H9 (cell line): Measurements from ENCODE around the gene TFB1M. TPM values are rescaled to one million over a fixed set of nuclear protein-coding genes. Genes with fewer than 3 reads are reported as not detected.

Experiments
- DNase-seq: peaks from one replicate; pipeline ENCODE4 v3.0.0-alpha.2; 2017
- H2AFZ ChIP-seq: one replicate; pipeline ENCODE4 v1.6.1; 2013; ENCODE audit warnings: mild to moderate bottlenecking, low read length, control low read depth, moderate library complexity
- H2AK5ac ChIP-seq: 2 replicates; pipeline ENCODE4 v1.6.1; 2013; ENCODE audit warnings: low read length, control low read depth, mixed read lengths; ENCODE audit not compliant: insufficient read length
- H2BK120ac ChIP-seq: one replicate; pipeline ENCODE4 v1.6.1; 2013; ENCODE audit warnings: low read depth, mild to moderate bottlenecking, low read length, control low read depth, inconsistent platforms; ENCODE audit not compliant: poor library complexity, severe bottlenecking
- H2BK12ac ChIP-seq: 2 replicates; pipeline ENCODE4 v1.6.1; 2013; ENCODE audit warnings: low read length, control low read depth, mixed read lengths, low read depth; ENCODE audit not compliant: insufficient read length
- H2BK15ac ChIP-seq: 2 replicates; pipeline ENCODE4 v1.6.1; 2013; ENCODE audit warnings: low read depth, low read length, control low read depth
- H2BK20ac ChIP-seq: one replicate; pipeline ENCODE4 v1.6.1; 2013; ENCODE audit warnings: low read depth, mild to moderate bottlenecking, low read length, control low read depth, inconsistent platforms; ENCODE audit not compliant: poor library complexity, severe bottlenecking
- H2BK5ac ChIP-seq: 2 replicates; pipeline ENCODE4 v1.6.1; 2013; ENCODE audit warnings: low read length, control low read depth, mixed read lengths; ENCODE audit not compliant: insufficient read length
- H3K14ac ChIP-seq: 2 replicates; pipeline ENCODE4 v1.6.1; 2013; ENCODE audit warnings: low read length, control low read depth; ENCODE audit not compliant: insufficient read depth
- H3K18ac ChIP-seq: 2 replicates; pipeline ENCODE4 v1.6.1; 2013; ENCODE audit warnings: low read depth, mild to moderate bottlenecking, mixed read lengths, low read length, control low read depth; ENCODE audit not compliant: insufficient read length
- H3K23ac ChIP-seq: 2 replicates; pipeline ENCODE4 v1.6.1; 2013; ENCODE audit warnings: low read length, control low read depth, mixed read lengths, low read depth; ENCODE audit not compliant: insufficient read length
- H3K23me2 ChIP-seq: 2 replicates; pipeline ENCODE4 v1.6.1; 2013; ENCODE audit warnings: low read depth, mild to moderate bottlenecking, mixed read lengths, low read length, control low read depth; ENCODE audit not compliant: insufficient read length, poor library complexity, severe bottlenecking
- H3K27ac ChIP-seq: 2 replicates; pipeline ENCODE4 v1.5.1; 2013; ENCODE audit warnings: low read length, control low read depth, mixed read lengths, low read depth; ENCODE audit not compliant: insufficient read length
- H3K27me3 ChIP-seq: 2 replicates; pipeline ENCODE4 v1.6.1; 2013; ENCODE audit warnings: low read length, control low read depth, inconsistent platforms; ENCODE audit not compliant: insufficient read depth
- H3K4ac ChIP-seq: 2 replicates; pipeline ENCODE4 v1.6.1; 2013; ENCODE audit warnings: low read depth, mild to moderate bottlenecking, control low read depth, inconsistent platforms, low read length, moderate library complexity
- H3K4me1 ChIP-seq: 2 replicates; pipeline ENCODE4 v1.6.1; 2013; ENCODE audit warnings: low read length, control low read depth, inconsistent platforms; ENCODE audit not compliant: insufficient read depth
- H3K4me2 ChIP-seq: 2 replicates; pipeline ENCODE4 v1.6.1; 2013; ENCODE audit warnings: low read length, control low read depth, mixed read lengths; ENCODE audit not compliant: insufficient read length, insufficient read depth
- H3K56ac ChIP-seq: 2 replicates; pipeline ENCODE4 v1.6.1; 2013; ENCODE audit warnings: low read depth, mild to moderate bottlenecking, mixed read lengths, low read length, control low read depth; ENCODE audit not compliant: insufficient read length
- H3K79me1 ChIP-seq: 2 replicates; pipeline ENCODE4 v1.6.1; 2013; ENCODE audit warnings: low read depth, mild to moderate bottlenecking, moderate library complexity, low read length, control low read depth, inconsistent platforms; ENCODE audit not compliant: insufficient read depth, poor library complexity, severe bottlenecking
- H3K79me2 ChIP-seq: 2 replicates; pipeline ENCODE4 v1.6.1; 2013; ENCODE audit warnings: low read length, control low read depth, inconsistent platforms; ENCODE audit not compliant: insufficient read depth
- H3K9ac ChIP-seq: 2 replicates; pipeline ENCODE4 v1.6.1; 2013; ENCODE audit warnings: low read length, control low read depth, mixed read lengths; ENCODE audit not compliant: insufficient read length; ENCODE audit errors: extremely low read depth
- H3K9me3 ChIP-seq: one replicate; pipeline ENCODE4 v1.6.1; 2013; ENCODE audit warnings: low read depth, low read length, inconsistent platforms; ENCODE audit not compliant: control insufficient read depth
- H3T11ph ChIP-seq: one replicate; pipeline ENCODE4 v1.6.1; 2013; ENCODE audit warnings: mild to moderate bottlenecking, low read length, control low read depth, inconsistent platforms
- H4K20me1 ChIP-seq: one replicate; pipeline ENCODE4 v1.6.1; 2013; ENCODE audit not compliant: control insufficient read depth, insufficient read length, insufficient read depth
- H4K5ac ChIP-seq: 2 replicates; pipeline ENCODE4 v1.6.1; 2013; ENCODE audit warnings: low read depth, mild to moderate bottlenecking, mixed read lengths, low read length, control low read depth; ENCODE audit not compliant: insufficient read length
- H4K8ac ChIP-seq: replicated peaks from 2 replicates; pipeline ENCODE4 v1.6.1; 2013; ENCODE audit warnings: low read length, control low read depth, mixed read lengths, low read depth; ENCODE audit not compliant: insufficient read length
- H4K91ac ChIP-seq: 2 replicates; pipeline ENCODE4 v1.6.1; 2013; ENCODE audit warnings: low read depth, mild to moderate bottlenecking, moderate library complexity, mixed read lengths, low read length, control low read depth; ENCODE audit not compliant: insufficient read length
- H3K27ac Mint-ChIP-seq, 3 experiments: 2 replicates in 2 of 3; 3 replicates in 1 of 3; pipeline ENCODE4 v1.8.0; 2020 to 2021; ENCODE audit warnings: mixed read lengths in 3 of 3, mild to moderate bottlenecking in 1 of 3, moderate library complexity in 1 of 3
- H3K27me3 Mint-ChIP-seq: 2 replicates; pipeline ENCODE4 v1.8.0; 2021; ENCODE audit warnings: low read depth, mild to moderate bottlenecking, moderate library complexity, mixed read lengths
- H3K36me3 Mint-ChIP-seq, 3 experiments: 2 replicates in 2 of 3; 3 replicates in 1 of 3; pipeline ENCODE4 v1.8.0; 2020 to 2021; ENCODE audit warnings: low read depth in 3 of 3, mixed read lengths in 3 of 3; ENCODE audit not compliant: insufficient read depth in 1 of 3
- H3K4me1 Mint-ChIP-seq, 2 experiments: 2 replicates each; pipeline ENCODE4 v1.8.0; 2020; ENCODE audit warnings: mixed read lengths in 2 of 2
- H3K4me3 Mint-ChIP-seq, 2 experiments: 2 replicates in 1 of 2; 3 replicates in 1 of 2; pipeline ENCODE4 v1.8.0; 2020 to 2021; ENCODE audit warnings: mild to moderate bottlenecking in 2 of 2, mixed read lengths in 2 of 2, moderate library complexity in 1 of 2
- H3K9me3 Mint-ChIP-seq, 2 experiments: 2 replicates in 1 of 2; 3 replicates in 1 of 2; pipeline ENCODE4 v1.8.0; 2020; ENCODE audit warnings: mild to moderate bottlenecking in 2 of 2, mixed read lengths in 2 of 2, moderate library complexity in 1 of 2
- CTCF ChIP-seq: fragments of 200-600 bp; sonication (generic); conservative IDR thresholded peaks from 3 replicates; pipeline ENCODE4 v1.8.0; 2021; ENCODE audit warnings: antibody characterized with exemption, mild to moderate bottlenecking
- WGBS: extraction: QIAGEN DNeasy Blood & Tissue Kit; methylation state at CpG from one replicate; pipeline ENCODE4 v1.1.7; 2013; ENCODE audit warnings: missing lambda C conversion rate, low lambda C conversion rate, mixed read lengths; ENCODE audit not compliant: insufficient read length; ENCODE audit errors: extremely low coverage; 5-methylcytosine and 5-hydroxymethylcytosine counted together
- total RNA-seq: library from RNA; stranded (reverse); gene quantifications from 2 replicates; pipeline ENCODE4 v1.2.1, GENCODE V29; 2021

The TFB1M gene
- total RNA-seq, 1 experiment from 2014 or later: 28.6 TPM

- Histone ChIP-seq H4K8ac (no peak overlapping the region), H3T11ph (no peak overlapping the region), H3K4ac (no peak overlapping the region), H3K27me3 (no peaks in the 10 kb centered on the region), H3K9ac (no peak overlapping the region), H4K5ac (no peak overlapping the region), H3K23me2 (no peaks in the 10 kb centered on the region), H2BK20ac (no peak overlapping the region), H3K27ac (no peak overlapping the region), H3K14ac (no peak overlapping the region), H3K4me1 (no peaks in the 10 kb centered on the region), H2BK5ac (no peak overlapping the region), H2BK120ac (no peak overlapping the region), H3K18ac (no peak overlapping the region), H3K79me2 (no peaks in the 10 kb centered on the region), H2AFZ (no peak overlapping the region), H3K23ac (no peak overlapping the region), H2BK12ac (no peak overlapping the region), H3K56ac (no peak overlapping the region), H3K4me2 (no peak overlapping the region), H2AK5ac (no peak overlapping the region), H4K20me1 (no peaks in the 10 kb centered on the region), H4K91ac (no peak overlapping the region), H3K9me3 (no peaks in the 10 kb centered on the region), H2BK15ac (no peak overlapping the region), H3K79me1 (no peaks in the 10 kb centered on the region)
- Mint-ChIP-seq H3K9me3 (peaks cover 12 to 16% of the 10 kb centered on the region in 2 experiments), H3K27me3 (no peaks in the 10 kb centered on the region), H3K4me3 (no peak overlapping the region), H3K36me3 (peaks cover 0 to 15% (median 0%) of the 10 kb centered on the region in 3 experiments; a peak in 4 of 7 replicates), H3K27ac (no peak overlapping the region), H3K4me1 (no peaks in the 10 kb centered on the region)
- no peak for DNase-seq
- no CpG with 5 or more reads among the region's 2 CpGs for WGBS
- no peak for TF ChIP-seq CTCF
Measured at GRCh38 chr6:155341130-155341828, 27.0 kb upstream of the TFB1M start.
